GM04504 (cell line): ENCODE results near the gene MFAP4.

Experiments
- DNase-seq: peaks from one replicate; pipeline ENCODE4 v3.0.0-alpha.2; 2012; ENCODE audit warnings: low read depth

The MFAP4 gene

GRCh38 chr17:19386974-19387920 lies at the start of gene MFAP4:
Gene MFAP4, minus strand, starts transcription at chr17:19387190. Its CDS starts 35 bp downstream, at chr17:19387155.
- peak; percentile 75 for DNase-seq

- DNase-seq: no peak
Observed at GRCh38 chr17:19433727-19434340, 46.8 kb upstream of the MFAP4 start.

- no peak for DNase-seq
Observed at GRCh38 chr17:19433255-19433654, 46.3 kb upstream of the MFAP4 start.

- no peak for DNase-seq
Observed at GRCh38 chr17:19431691-19432090, 44.7 kb upstream of the MFAP4 start.

- no peak for DNase-seq
Observed at GRCh38 chr17:19426631-19427030, 39.6 kb upstream of the MFAP4 start.

- DNase-seq: no peak
Observed at GRCh38 chr17:19424934-19425868, 38.2 kb upstream of the MFAP4 start.

- no peak for DNase-seq
Observed at GRCh38 chr17:19421926-19422325, 34.9 kb upstream of the MFAP4 start.

GRCh38 chr17:19421219-19421618 lies 34.2 kb upstream of the MFAP4 start:
- no peak for DNase-seq

- no peak for DNase-seq
Observed at GRCh38 chr17:19418251-19418992, 31.4 kb upstream of the MFAP4 start.

GRCh38 chr17:19417611-19418010 lies 30.6 kb upstream of the MFAP4 start:
- no peak for DNase-seq

- DNase-seq: no peak
Observed at GRCh38 chr17:19415806-19416775, 29.1 kb upstream of the MFAP4 start.

- DNase-seq: no peak
Observed at GRCh38 chr17:19415311-19415710, 28.3 kb upstream of the MFAP4 start.

GRCh38 chr17:19414396-19415280 lies 27.6 kb upstream of the MFAP4 start:
- no peak for DNase-seq

- DNase-seq: no peak
Observed at GRCh38 chr17:19413761-19414160, 26.8 kb upstream of the MFAP4 start.

- no peak for DNase-seq
Observed at GRCh38 chr17:19412984-19413383, 26.0 kb upstream of the MFAP4 start.

GRCh38 chr17:19412510-19412909 lies 25.5 kb upstream of the MFAP4 start:
- DNase-seq: no peak

GRCh38 chr17:19411631-19412030 lies 24.6 kb upstream of the MFAP4 start:
- no peak for DNase-seq

- no peak for DNase-seq
Observed at GRCh38 chr17:19410875-19411620, 24.1 kb upstream of the MFAP4 start, which contains the start of gene RNF112. Gene RNF112, plus strand, starts transcription at chr17:19411232. Its CDS starts 177 bp downstream, at chr17:19411409.
